ENCODE results near the gene ZSCAN23. TPM values are rescaled to one million over a fixed set of nuclear protein-coding genes. Genes with fewer than 3 reads are reported as not detected.
"Not testable (repeated sequence)": the region's sequence is repeated elsewhere in the genome, so short reads cannot be mapped to it uniquely, and the experiment has no call there.

Gene ZSCAN23
- total and polyA plus RNA-seq, 9 donors = 2.0 to 6.8 (median 4.1) TPM

DNA sequence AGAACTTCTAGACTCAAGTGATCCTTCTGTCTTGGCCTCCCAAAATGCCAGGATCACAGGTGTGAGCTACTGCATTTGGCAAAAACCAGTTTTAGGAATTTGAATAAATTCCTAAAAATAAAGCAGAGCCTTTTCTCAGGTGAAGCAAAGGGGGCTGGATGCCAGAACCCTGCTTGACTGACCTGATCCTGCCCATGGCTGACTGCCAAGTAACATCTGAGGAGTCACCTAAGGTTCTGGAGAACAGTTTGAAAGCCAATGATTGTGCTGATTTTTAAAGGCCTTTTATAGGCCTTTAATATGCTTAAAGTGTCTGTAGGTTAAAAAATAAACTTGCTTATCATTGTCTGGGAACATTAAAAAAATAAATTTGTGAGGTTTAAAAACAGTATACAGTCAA lies 29.6 kb downstream of the ZSCAN23 start:
- no peak overlapping the region for H3K4me3 ChIP-seq
- H3K9me3 ChIP-seq = no peaks in the 10 kb centered on the region
- no peaks in the 10 kb centered on the region for H3K36me3 ChIP-seq
- TF ChIP-seq, protein P1, sequence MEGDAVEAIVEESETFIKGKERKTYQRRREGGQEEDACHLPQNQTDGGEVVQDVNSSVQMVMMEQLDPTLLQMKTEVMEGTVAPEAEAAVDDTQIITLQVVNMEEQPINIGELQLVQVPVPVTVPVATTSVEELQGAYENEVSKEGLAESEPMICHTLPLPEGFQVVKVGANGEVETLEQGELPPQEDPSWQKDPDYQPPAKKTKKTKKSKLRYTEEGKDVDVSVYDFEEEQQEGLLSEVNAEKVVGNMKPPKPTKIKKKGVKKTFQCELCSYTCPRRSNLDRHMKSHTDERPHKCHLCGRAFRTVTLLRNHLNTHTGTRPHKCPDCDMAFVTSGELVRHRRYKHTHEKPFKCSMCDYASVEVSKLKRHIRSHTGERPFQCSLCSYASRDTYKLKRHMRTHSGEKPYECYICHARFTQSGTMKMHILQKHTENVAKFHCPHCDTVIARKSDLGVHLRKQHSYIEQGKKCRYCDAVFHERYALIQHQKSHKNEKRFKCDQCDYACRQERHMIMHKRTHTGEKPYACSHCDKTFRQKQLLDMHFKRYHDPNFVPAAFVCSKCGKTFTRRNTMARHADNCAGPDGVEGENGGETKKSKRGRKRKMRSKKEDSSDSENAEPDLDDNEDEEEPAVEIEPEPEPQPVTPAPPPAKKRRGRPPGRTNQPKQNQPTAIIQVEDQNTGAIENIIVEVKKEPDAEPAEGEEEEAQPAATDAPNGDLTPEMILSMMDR (IDR thresholded peaks at IDR 0.05) = no peak
- TF ChIP-seq EP300 (IDR thresholded peaks at IDR 0.05) (no peak), POLR2A (IDR thresholded peaks at IDR 0.05) (no peak)
- H3K27ac ChIP-seq = no peak overlapping the region
- intact Hi-C loops (cut with DNase I) = no loop called here
- DNase-seq = no peak
- H3K27me3 ChIP-seq = no peaks in the 10 kb centered on the region
- H3K4me1 ChIP-seq (ENCODE audit: insufficient read depth) = no peaks in the 10 kb centered on the region

DNA sequence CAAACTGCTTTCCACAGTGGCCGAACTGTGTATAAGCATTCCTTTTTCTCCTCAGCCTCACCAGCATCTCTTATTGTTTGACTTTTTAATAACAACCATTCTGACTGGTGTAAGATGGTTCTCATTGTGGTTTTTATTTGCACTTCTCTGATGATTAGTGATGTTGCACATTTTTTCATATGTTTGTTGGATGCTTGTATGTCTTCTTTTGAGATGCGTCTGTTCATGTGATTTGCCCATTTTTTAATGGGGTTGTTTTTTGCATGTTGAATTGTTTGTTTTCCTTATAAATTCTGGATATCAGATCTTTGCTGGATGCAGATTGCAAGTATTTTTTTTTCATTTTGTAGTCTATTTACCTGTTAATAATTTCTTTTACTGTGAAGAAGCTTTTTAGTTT lies 32.5 kb downstream of the ZSCAN23 start:
- no peaks in the 10 kb centered on the region for H3K4me1 ChIP-seq (ENCODE audit: insufficient read depth)
- intact Hi-C loops (cut with DNase I) = no loop called here
- H3K27ac ChIP-seq = no peak overlapping the region
- H3K9me3 ChIP-seq = no peaks in the 10 kb centered on the region
- WGBS, 3 donors = 95 to 96% (median 95%) methylated on average over 2 of the region's 2 CpGs
- H3K27me3 ChIP-seq = no peaks in the 10 kb centered on the region
- no peaks in the 10 kb centered on the region for H3K36me3 ChIP-seq
- no peak overlapping the region for H3K4me3 ChIP-seq
- no peak for DNase-seq
- TF ChIP-seq, protein P1 (IDR thresholded peaks at IDR 0.05) = no peak
- TF ChIP-seq EP300 (IDR thresholded peaks at IDR 0.05) (no peak), POLR2A (IDR thresholded peaks at IDR 0.05) (no peak)

DNA sequence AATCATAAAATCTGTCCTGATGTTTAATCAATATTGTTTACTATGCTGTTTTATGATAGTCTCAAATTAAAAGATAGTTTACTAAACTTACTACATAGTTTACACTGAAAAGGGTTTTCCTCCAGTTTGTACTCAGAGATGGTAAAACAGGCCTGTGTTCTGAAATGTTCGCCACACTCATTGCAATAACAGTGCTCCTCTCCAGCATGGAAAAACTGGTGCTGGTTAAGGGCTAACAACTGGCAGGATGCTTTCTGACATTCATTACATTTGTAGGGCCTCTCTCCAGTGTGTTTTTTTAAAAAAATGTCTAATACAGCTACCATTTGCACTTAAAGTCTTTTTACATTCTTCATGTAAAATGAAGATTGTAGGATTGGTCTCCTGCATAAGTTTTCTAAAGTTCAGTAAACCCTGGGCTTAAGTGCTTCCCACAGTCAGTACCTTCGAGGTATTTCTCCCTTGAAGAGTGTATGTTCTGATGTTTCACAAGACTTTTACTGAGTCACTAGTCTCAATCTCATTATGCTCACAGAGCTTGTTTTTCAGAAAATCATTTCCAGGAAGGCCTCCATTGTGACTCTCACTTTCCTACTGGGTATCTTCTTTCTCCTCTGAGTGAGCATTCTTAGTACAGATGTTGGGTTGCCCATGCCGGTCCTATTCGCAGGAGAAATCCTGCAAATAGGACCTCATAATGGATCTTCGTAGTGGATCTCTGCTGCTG lies 35.1 kb downstream of the ZSCAN23 start:
- Histone ChIP-seq H3K9me3 (no peaks in the 10 kb centered on the region), H3K27ac (no peak overlapping the region), H3K4me3 (no peak overlapping the region), H3K4me1 (ENCODE audit: insufficient read depth) (no peaks in the 10 kb centered on the region), H3K27me3 (no peaks in the 10 kb centered on the region), H3K36me3 (no peaks in the 10 kb centered on the region)
- TF ChIP-seq EP300 (IDR thresholded peaks at IDR 0.05) = no peak
- TF ChIP-seq, protein P1 (IDR thresholded peaks at IDR 0.05) = no peak
- TF ChIP-seq POLR2A (IDR thresholded peaks at IDR 0.05) = no peak
- intact Hi-C loops (cut with DNase I) = no loop called here
- DNase-seq = no peak
- 74 to 92% (median 92%) methylated on average over 5 of the region's 5 CpGs for WGBS, 3 donors

DNA sequence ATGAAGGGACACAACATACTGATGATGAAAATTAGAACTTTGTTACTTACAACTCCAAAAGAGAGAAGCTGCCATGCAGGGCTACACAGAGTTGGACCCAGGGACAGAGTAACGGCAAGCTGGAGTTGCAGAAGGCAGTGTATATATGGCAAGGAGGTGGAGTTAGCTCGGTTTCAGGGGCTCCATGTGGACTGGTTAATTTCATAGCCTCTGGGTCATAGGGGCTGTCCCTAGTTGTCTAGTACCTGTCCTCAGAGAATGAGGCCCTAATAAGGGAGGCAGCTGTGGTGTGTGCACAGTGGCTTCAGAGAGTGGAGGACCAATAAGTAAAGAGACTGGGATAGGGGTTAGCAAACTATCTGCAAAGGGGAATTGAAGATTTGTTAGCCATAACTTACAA lies 35.9 kb downstream of the ZSCAN23 start:
- Histone ChIP-seq H3K27ac (no peak overlapping the region), H3K9me3 (no peaks in the 10 kb centered on the region), H3K27me3 (no peaks in the 10 kb centered on the region), H3K4me3 (no peak overlapping the region), H3K36me3 (no peaks in the 10 kb centered on the region), H3K4me1 (ENCODE audit: insufficient read depth) (no peaks in the 10 kb centered on the region)
- no peak for DNase-seq
- intact Hi-C loops (cut with DNase I) = no loop called here
- 36 to 51% (median 48%) methylated on average over 2 of the region's 2 CpGs for WGBS, 3 donors
- TF ChIP-seq, protein P1 (IDR thresholded peaks at IDR 0.05) = no peak
- no peak for TF ChIP-seq EP300 (IDR thresholded peaks at IDR 0.05)
- no peak for TF ChIP-seq POLR2A (IDR thresholded peaks at IDR 0.05)

DNA sequence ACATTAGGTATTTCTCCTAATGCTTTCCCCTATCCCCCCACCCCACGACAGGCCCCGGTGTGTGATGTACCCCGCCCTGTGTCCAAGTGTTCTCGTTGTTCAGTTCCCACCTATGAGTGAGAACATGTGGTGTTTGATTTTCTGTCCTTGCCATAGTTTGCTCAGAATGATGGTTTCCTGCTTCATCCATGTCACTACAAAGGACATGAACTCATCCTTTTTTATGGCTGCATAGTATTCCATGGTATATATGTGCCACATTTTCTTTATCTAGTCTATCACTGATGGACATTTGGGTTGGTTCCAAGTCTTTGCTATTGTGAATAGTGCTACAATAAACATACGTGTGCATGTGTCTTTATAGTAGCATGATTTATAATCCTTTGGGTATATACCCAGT lies 39.4 kb downstream of the ZSCAN23 start:
- H3K27ac ChIP-seq; H3K36me3 ChIP-seq; H3K4me1 ChIP-seq (ENCODE audit: insufficient read depth); H3K27me3 ChIP-seq; DNase-seq; H3K9me3 ChIP-seq; H3K4me3 ChIP-seq; intact Hi-C loops (cut with DNase I): not testable (repeated sequence)
- WGBS, 3 donors = 76 to 93% (median 89%) methylated on average over 5 of the region's 5 CpGs
